DOHH2 (cell line): ENCODE measurements around the gene CXCL8.

Experiments
- H3F3A ChIP-seq: fragments of 200-600 bp; sonication (generic), shearing (Covaris generic); 2 replicates; pipeline ENCODE4 v1.6.0; 2016; ENCODE audit warnings: antibody characterized with exemption, mild to moderate bottlenecking; ENCODE audit not compliant: control insufficient read depth, insufficient read depth
- H3K27ac ChIP-seq: fragments of 200-600 bp; sonication (generic); 2 replicates; pipeline ENCODE4 v1.5.1; 2014; ENCODE audit warnings: low read depth, mild to moderate bottlenecking, low read length, moderate library complexity
- H3K27me3 ChIP-seq: fragments of 200-600 bp; sonication (generic); 2 replicates; pipeline ENCODE4 v1.6.1; 2014; ENCODE audit warnings: mild to moderate bottlenecking, low read length, mixed read lengths; ENCODE audit not compliant: control insufficient read depth
- H3K36me3 ChIP-seq: fragments of 200-600 bp; sonication (generic); 2 replicates; pipeline ENCODE4 v1.6.1; 2014; ENCODE audit warnings: mild to moderate bottlenecking, low read length, moderate library complexity, mixed read lengths; ENCODE audit not compliant: control insufficient read depth
- H3K4me1 ChIP-seq: fragments of 200-600 bp; sonication (generic); 2 replicates; pipeline ENCODE4 v1.6.1; 2014; ENCODE audit warnings: mild to moderate bottlenecking, low read length, mixed read lengths; ENCODE audit not compliant: control insufficient read depth
- H3K4me2 ChIP-seq: fragments of 200-600 bp; sonication (generic); 2 replicates; pipeline ENCODE4 v1.6.0; 2014; ENCODE audit warnings: mild to moderate bottlenecking, low read length, moderate library complexity
- H3K4me3 ChIP-seq: fragments of 200-600 bp; sonication (generic); 2 replicates; pipeline ENCODE4 v1.5.1; 2014; ENCODE audit warnings: mild to moderate bottlenecking, low read length, mixed read lengths
- H3K79me2 ChIP-seq: fragments of 200-600 bp; sonication (generic); 2 replicates; pipeline ENCODE4 v1.6.1; 2014; ENCODE audit warnings: mild to moderate bottlenecking, low read length, mixed read lengths; ENCODE audit not compliant: control insufficient read depth
- H3K9me2 ChIP-seq: fragments of 200-600 bp; sonication (generic); replicated peaks from 2 replicates; pipeline ENCODE4 v1.6.1; 2014; ENCODE audit warnings: mild to moderate bottlenecking, low read length, mixed read lengths; ENCODE audit not compliant: control insufficient read depth
- H3K9me3 ChIP-seq: fragments of 200-600 bp; sonication (generic); 2 replicates; pipeline ENCODE4 v1.6.1; 2014; ENCODE audit warnings: antibody characterized with exemption, low read length, mixed read lengths; ENCODE audit not compliant: control insufficient read depth, insufficient read depth
- H4K20me1 ChIP-seq: fragments of 200-600 bp; sonication (generic); 2 replicates; pipeline ENCODE4 v1.6.0; 2014; ENCODE audit warnings: low read depth, mild to moderate bottlenecking, antibody characterized with exemption, low read length, moderate library complexity; ENCODE audit not compliant: control insufficient read depth, insufficient read depth
- CTCF ChIP-seq: fragments of 200-600 bp; sonication (generic); IDR thresholded peaks from one replicate; pipeline ENCODE4 v1.5.1; 2014; ENCODE audit warnings: antibody characterized with exemption, mild to moderate bottlenecking, low read depth, low read length; ENCODE audit not compliant: poor library complexity, severe bottlenecking
- EZH2phosphoT487 ChIP-seq: fragments of 200-600 bp; sonication (generic); IDR thresholded peaks from 2 replicates; pipeline ENCODE4 v1.6.1; 2017; ENCODE audit warnings: borderline replicate concordance, mild to moderate bottlenecking, antibody characterized with exemption, low read length, moderate library complexity, mixed read lengths

Gene CXCL8

GRCh38 chr4:73780243-73780642, 39.9 kb downstream of the CXCL8 start:
- no peak overlapping the region for H3K4me3 ChIP-seq
- no peaks in the 10 kb centered on the region for H3K9me2 ChIP-seq
- H3K27ac ChIP-seq, result no peak overlapping the region
- no peaks in the 10 kb centered on the region for H3K27me3 ChIP-seq
- H3K9me3 ChIP-seq, result no peaks in the 10 kb centered on the region
- TF ChIP-seq CTCF (no peak), EZH2phosphoT487 (no peak)
- no peaks in the 10 kb centered on the region for H3K4me1 ChIP-seq
- H3K79me2 ChIP-seq, result no peaks in the 10 kb centered on the region
- H3K4me2 ChIP-seq, result no peak overlapping the region
- H4K20me1 ChIP-seq, result no peaks in the 10 kb centered on the region
- no peaks in the 10 kb centered on the region for H3K36me3 ChIP-seq
- H3F3A ChIP-seq, result no peaks in the 10 kb centered on the region

- no peaks in the 10 kb centered on the region for H3K9me2 ChIP-seq
- no peaks in the 10 kb centered on the region for H3K27me3 ChIP-seq
- TF ChIP-seq CTCF (no peak), EZH2phosphoT487 (no peak)
- H3K4me2 ChIP-seq, result no peak overlapping the region
- no peaks in the 10 kb centered on the region for H4K20me1 ChIP-seq
- no peaks in the 10 kb centered on the region for H3K36me3 ChIP-seq
- H3K79me2 ChIP-seq, result no peaks in the 10 kb centered on the region
- H3K4me1 ChIP-seq, result no peaks in the 10 kb centered on the region
- no peak overlapping the region for H3K27ac ChIP-seq
- H3K9me3 ChIP-seq, result no peaks in the 10 kb centered on the region
- no peak overlapping the region for H3K4me3 ChIP-seq
- no peaks in the 10 kb centered on the region for H3F3A ChIP-seq
Observed at GRCh38 chr4:73780834-73781233, 40.5 kb downstream of the CXCL8 start.

GRCh38 chr4:73788411-73788810, 48.0 kb downstream of the CXCL8 start:
- Histone ChIP-seq H4K20me1 (no peaks in the 10 kb centered on the region), H3K79me2 (no peaks in the 10 kb centered on the region), H3K4me2 (no peak overlapping the region), H3K9me3 (no peaks in the 10 kb centered on the region), H3K27me3 (peaks cover 9% of the 10 kb centered on the region; the same call in 1 of the 2 replicates), H3K4me1 (no peaks in the 10 kb centered on the region), H3K27ac (no peak overlapping the region), H3K9me2 (no peaks in the 10 kb centered on the region), H3K36me3 (no peaks in the 10 kb centered on the region), H3K4me3 (no peak overlapping the region), H3F3A (no peaks in the 10 kb centered on the region)
- TF ChIP-seq EZH2phosphoT487, result no peak
- no peak for TF ChIP-seq CTCF
